HepG2 (cell line): ENCODE results near the gene RAD21L1.

Experiments
- CENPX ChIP-seq: sonication (generic); formaldehyde crosslinking; IDR thresholded peaks from 2 replicates; pipeline ENCODE4 v1.9.0; 2021; ENCODE audit warnings: mild to moderate bottlenecking, missing genetic modification reagents, moderate library complexity
- EP300 ChIP-seq, 3 experiments: sonication (generic) in 1 of 3; formaldehyde crosslinking in 1 of 3; IDR thresholded peaks; 2 replicates each; pipeline versions ENCODE4 v1.5.1 to v1.6.1; 2011 to 2020; ENCODE audit warnings: low read depth in 2 of 3, low read length in 2 of 3, borderline replicate concordance in 1 of 3, improper control_type of control experiment in 1 of 3, mild to moderate bottlenecking in 1 of 3, missing genetic modification reagents in 1 of 3, moderate library complexity in 1 of 3
- ETV6 ChIP-seq: sonication (generic); formaldehyde crosslinking; conservative IDR thresholded peaks from 2 replicates; pipeline ENCODE4 v1.4.0; 2020; ENCODE audit warnings: missing genetic modification reagents
- FOSL1 ChIP-seq: sonication (generic); formaldehyde crosslinking; IDR thresholded peaks from 2 replicates; pipeline ENCODE4 v1.9.0; 2021; ENCODE audit warnings: missing genetic modification reagents, borderline replicate concordance
- GABPB1 ChIP-seq: IDR thresholded peaks from 2 replicates; pipeline ENCODE4 v1.6.1; 2016; ENCODE audit warnings: mild to moderate bottlenecking, missing genetic modification reagents, moderate library complexity, missing compliant biosample characterization
- KDM5A ChIP-seq: fragments of 200-600 bp; sonication (generic); IDR thresholded peaks from 2 replicates; pipeline ENCODE4 v1.7.0; 2018; ENCODE audit warnings: antibody characterized with exemption, mild to moderate bottlenecking, low read length, borderline replicate concordance
- MTA1 ChIP-seq: sonication (generic); formaldehyde crosslinking; IDR thresholded peaks from 2 replicates; pipeline ENCODE4 v1.4.0; 2020; ENCODE audit warnings: missing genetic modification reagents, mild to moderate bottlenecking, borderline replicate concordance
- POLR2AphosphoS5 ChIP-seq: IDR thresholded peaks from 2 replicates; pipeline ENCODE4 v1.6.1; 2012; ENCODE audit warnings: low read depth, low read length
- TCF7L2 ChIP-seq: IDR thresholded peaks from 2 replicates; pipeline ENCODE4 v1.6.1; 2011; ENCODE audit warnings: mild to moderate bottlenecking, low read depth, low read length, moderate library complexity
- ZBTB42 ChIP-seq: sonication (generic); formaldehyde crosslinking; IDR thresholded peaks from 2 replicates; pipeline ENCODE4 v1.5.0; 2020; ENCODE audit warnings: mild to moderate bottlenecking, missing genetic modification reagents
- ZNF776 ChIP-seq: sonication (generic); formaldehyde crosslinking; IDR thresholded peaks from 2 replicates; pipeline ENCODE4 v1.4.0; 2020; ENCODE audit warnings: mild to moderate bottlenecking, missing genetic modification reagents
- TF ChIP-seq, protein P1 (sequence below): sonication (generic); formaldehyde crosslinking; IDR thresholded peaks from 2 replicates; pipeline ENCODE4 v1.4.0; 2020; ENCODE audit warnings: missing genetic modification reagents

DNA sequence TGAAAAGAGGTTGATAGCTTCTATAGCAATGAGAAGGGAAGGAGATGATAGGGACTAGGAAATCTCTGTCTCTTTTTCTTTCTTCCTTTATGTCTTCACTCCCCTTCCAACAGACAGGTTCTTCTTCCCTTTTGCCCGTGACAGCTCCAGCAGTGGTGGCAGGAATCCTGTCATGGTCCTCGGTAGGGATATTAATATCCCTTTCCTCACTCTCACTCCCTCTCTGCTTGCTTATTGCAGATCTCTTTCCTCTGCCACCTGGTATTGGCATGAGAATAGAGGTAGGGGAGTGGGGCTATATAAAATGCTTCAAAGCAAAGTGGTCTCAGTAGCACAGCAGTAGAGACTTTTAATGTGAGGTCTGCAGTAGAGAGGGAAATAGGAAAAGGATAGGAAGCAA, 19.7 kb downstream of the RAD21L1 start:
- TF ChIP-seq MTA1 (CRISPR knock-in tag) (no peak), CENPX (CRISPR knock-in tag) (no peak), EP300 (IDR thresholded peaks at IDR 0.05; ENCODE audit: low read depth in 2 of 2, low read length in 2 of 2) (no peak), EP300 (CRISPR knock-in tag; IDR thresholded peaks at IDR 0.05; ENCODE audit: borderline replicate concordance) (no peak), KDM5A (no peak), TCF7L2 (no peak), GABPB1 (CRISPR knock-in tag) (no peak), ZNF776 (CRISPR knock-in tag) (no peak), ZBTB42 (CRISPR knock-in tag) (no peak), ETV6 (no peak), POLR2AphosphoS5 (no peak), FOSL1 (CRISPR knock-in tag) (no peak)
- TF ChIP-seq, protein P1, sequence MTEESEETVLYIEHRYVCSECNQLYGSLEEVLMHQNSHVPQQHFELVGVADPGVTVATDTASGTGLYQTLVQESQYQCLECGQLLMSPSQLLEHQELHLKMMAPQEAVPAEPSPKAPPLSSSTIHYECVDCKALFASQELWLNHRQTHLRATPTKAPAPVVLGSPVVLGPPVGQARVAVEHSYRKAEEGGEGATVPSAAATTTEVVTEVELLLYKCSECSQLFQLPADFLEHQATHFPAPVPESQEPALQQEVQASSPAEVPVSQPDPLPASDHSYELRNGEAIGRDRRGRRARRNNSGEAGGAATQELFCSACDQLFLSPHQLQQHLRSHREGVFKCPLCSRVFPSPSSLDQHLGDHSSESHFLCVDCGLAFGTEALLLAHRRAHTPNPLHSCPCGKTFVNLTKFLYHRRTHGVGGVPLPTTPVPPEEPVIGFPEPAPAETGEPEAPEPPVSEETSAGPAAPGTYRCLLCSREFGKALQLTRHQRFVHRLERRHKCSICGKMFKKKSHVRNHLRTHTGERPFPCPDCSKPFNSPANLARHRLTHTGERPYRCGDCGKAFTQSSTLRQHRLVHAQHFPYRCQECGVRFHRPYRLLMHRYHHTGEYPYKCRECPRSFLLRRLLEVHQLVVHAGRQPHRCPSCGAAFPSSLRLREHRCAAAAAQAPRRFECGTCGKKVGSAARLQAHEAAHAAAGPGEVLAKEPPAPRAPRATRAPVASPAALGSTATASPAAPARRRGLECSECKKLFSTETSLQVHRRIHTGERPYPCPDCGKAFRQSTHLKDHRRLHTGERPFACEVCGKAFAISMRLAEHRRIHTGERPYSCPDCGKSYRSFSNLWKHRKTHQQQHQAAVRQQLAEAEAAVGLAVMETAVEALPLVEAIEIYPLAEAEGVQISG: no peak
